H9 (cell line): ENCODE data around the gene SPATA16. TPM values are rescaled to one million over a fixed set of nuclear protein-coding genes. Genes with fewer than 3 reads are reported as not detected.

Experiments used
- DNase-seq: peaks from one replicate; pipeline ENCODE4 v3.0.0-alpha.2; 2017
- H2AFZ ChIP-seq: one replicate; pipeline ENCODE4 v1.6.1; 2013; ENCODE audit warnings: mild to moderate bottlenecking, low read length, control low read depth, moderate library complexity
- H2AK5ac ChIP-seq: 2 replicates; pipeline ENCODE4 v1.6.1; 2013; ENCODE audit warnings: low read length, control low read depth, mixed read lengths; ENCODE audit not compliant: insufficient read length
- H2BK120ac ChIP-seq: one replicate; pipeline ENCODE4 v1.6.1; 2013; ENCODE audit warnings: low read depth, mild to moderate bottlenecking, low read length, control low read depth, inconsistent platforms; ENCODE audit not compliant: poor library complexity, severe bottlenecking
- H2BK12ac ChIP-seq: 2 replicates; pipeline ENCODE4 v1.6.1; 2013; ENCODE audit warnings: low read length, control low read depth, mixed read lengths, low read depth; ENCODE audit not compliant: insufficient read length
- H2BK15ac ChIP-seq: 2 replicates; pipeline ENCODE4 v1.6.1; 2013; ENCODE audit warnings: low read depth, low read length, control low read depth
- H2BK20ac ChIP-seq: one replicate; pipeline ENCODE4 v1.6.1; 2013; ENCODE audit warnings: low read depth, mild to moderate bottlenecking, low read length, control low read depth, inconsistent platforms; ENCODE audit not compliant: poor library complexity, severe bottlenecking
- H2BK5ac ChIP-seq: 2 replicates; pipeline ENCODE4 v1.6.1; 2013; ENCODE audit warnings: low read length, control low read depth, mixed read lengths; ENCODE audit not compliant: insufficient read length
- H3K14ac ChIP-seq: 2 replicates; pipeline ENCODE4 v1.6.1; 2013; ENCODE audit warnings: low read length, control low read depth; ENCODE audit not compliant: insufficient read depth
- H3K18ac ChIP-seq: 2 replicates; pipeline ENCODE4 v1.6.1; 2013; ENCODE audit warnings: low read depth, mild to moderate bottlenecking, mixed read lengths, low read length, control low read depth; ENCODE audit not compliant: insufficient read length
- H3K23ac ChIP-seq: 2 replicates; pipeline ENCODE4 v1.6.1; 2013; ENCODE audit warnings: low read length, control low read depth, mixed read lengths, low read depth; ENCODE audit not compliant: insufficient read length
- H3K23me2 ChIP-seq: 2 replicates; pipeline ENCODE4 v1.6.1; 2013; ENCODE audit warnings: low read depth, mild to moderate bottlenecking, mixed read lengths, low read length, control low read depth; ENCODE audit not compliant: insufficient read length, poor library complexity, severe bottlenecking
- H3K27ac ChIP-seq: 2 replicates; pipeline ENCODE4 v1.5.1; 2013; ENCODE audit warnings: low read length, control low read depth, mixed read lengths, low read depth; ENCODE audit not compliant: insufficient read length
- H3K27me3 ChIP-seq: 2 replicates; pipeline ENCODE4 v1.6.1; 2013; ENCODE audit warnings: low read length, control low read depth, inconsistent platforms; ENCODE audit not compliant: insufficient read depth
- H3K4ac ChIP-seq: 2 replicates; pipeline ENCODE4 v1.6.1; 2013; ENCODE audit warnings: low read depth, mild to moderate bottlenecking, control low read depth, inconsistent platforms, low read length, moderate library complexity
- H3K4me1 ChIP-seq: 2 replicates; pipeline ENCODE4 v1.6.1; 2013; ENCODE audit warnings: low read length, control low read depth, inconsistent platforms; ENCODE audit not compliant: insufficient read depth
- H3K4me2 ChIP-seq: 2 replicates; pipeline ENCODE4 v1.6.1; 2013; ENCODE audit warnings: low read length, control low read depth, mixed read lengths; ENCODE audit not compliant: insufficient read length, insufficient read depth
- H3K56ac ChIP-seq: 2 replicates; pipeline ENCODE4 v1.6.1; 2013; ENCODE audit warnings: low read depth, mild to moderate bottlenecking, mixed read lengths, low read length, control low read depth; ENCODE audit not compliant: insufficient read length
- H3K79me1 ChIP-seq: 2 replicates; pipeline ENCODE4 v1.6.1; 2013; ENCODE audit warnings: low read depth, mild to moderate bottlenecking, moderate library complexity, low read length, control low read depth, inconsistent platforms; ENCODE audit not compliant: insufficient read depth, poor library complexity, severe bottlenecking
- H3K79me2 ChIP-seq: 2 replicates; pipeline ENCODE4 v1.6.1; 2013; ENCODE audit warnings: low read length, control low read depth, inconsistent platforms; ENCODE audit not compliant: insufficient read depth
- H3K9ac ChIP-seq: 2 replicates; pipeline ENCODE4 v1.6.1; 2013; ENCODE audit warnings: low read length, control low read depth, mixed read lengths; ENCODE audit not compliant: insufficient read length; ENCODE audit errors: extremely low read depth
- H3K9me3 ChIP-seq: one replicate; pipeline ENCODE4 v1.6.1; 2013; ENCODE audit warnings: low read depth, low read length, inconsistent platforms; ENCODE audit not compliant: control insufficient read depth
- H3T11ph ChIP-seq: one replicate; pipeline ENCODE4 v1.6.1; 2013; ENCODE audit warnings: mild to moderate bottlenecking, low read length, control low read depth, inconsistent platforms
- H4K20me1 ChIP-seq: one replicate; pipeline ENCODE4 v1.6.1; 2013; ENCODE audit not compliant: control insufficient read depth, insufficient read length, insufficient read depth
- H4K5ac ChIP-seq: 2 replicates; pipeline ENCODE4 v1.6.1; 2013; ENCODE audit warnings: low read depth, mild to moderate bottlenecking, mixed read lengths, low read length, control low read depth; ENCODE audit not compliant: insufficient read length
- H4K8ac ChIP-seq: replicated peaks from 2 replicates; pipeline ENCODE4 v1.6.1; 2013; ENCODE audit warnings: low read length, control low read depth, mixed read lengths, low read depth; ENCODE audit not compliant: insufficient read length
- H4K91ac ChIP-seq: 2 replicates; pipeline ENCODE4 v1.6.1; 2013; ENCODE audit warnings: low read depth, mild to moderate bottlenecking, moderate library complexity, mixed read lengths, low read length, control low read depth; ENCODE audit not compliant: insufficient read length
- H3K27ac Mint-ChIP-seq, 3 experiments: 2 replicates in 2 of 3; 3 replicates in 1 of 3; pipeline ENCODE4 v1.8.0; 2020 to 2021; ENCODE audit warnings: mixed read lengths in 3 of 3, mild to moderate bottlenecking in 1 of 3, moderate library complexity in 1 of 3
- H3K27me3 Mint-ChIP-seq: 2 replicates; pipeline ENCODE4 v1.8.0; 2021; ENCODE audit warnings: low read depth, mild to moderate bottlenecking, moderate library complexity, mixed read lengths
- H3K36me3 Mint-ChIP-seq, 3 experiments: 2 replicates in 2 of 3; 3 replicates in 1 of 3; pipeline ENCODE4 v1.8.0; 2020 to 2021; ENCODE audit warnings: low read depth in 3 of 3, mixed read lengths in 3 of 3; ENCODE audit not compliant: insufficient read depth in 1 of 3
- H3K4me1 Mint-ChIP-seq, 2 experiments: 2 replicates each; pipeline ENCODE4 v1.8.0; 2020; ENCODE audit warnings: mixed read lengths in 2 of 2
- H3K4me3 Mint-ChIP-seq, 2 experiments: 2 replicates in 1 of 2; 3 replicates in 1 of 2; pipeline ENCODE4 v1.8.0; 2020 to 2021; ENCODE audit warnings: mild to moderate bottlenecking in 2 of 2, mixed read lengths in 2 of 2, moderate library complexity in 1 of 2
- H3K9me3 Mint-ChIP-seq, 2 experiments: 2 replicates in 1 of 2; 3 replicates in 1 of 2; pipeline ENCODE4 v1.8.0; 2020; ENCODE audit warnings: mild to moderate bottlenecking in 2 of 2, mixed read lengths in 2 of 2, moderate library complexity in 1 of 2
- CTCF ChIP-seq: fragments of 200-600 bp; sonication (generic); conservative IDR thresholded peaks from 3 replicates; pipeline ENCODE4 v1.8.0; 2021; ENCODE audit warnings: antibody characterized with exemption, mild to moderate bottlenecking
- WGBS: extraction: QIAGEN DNeasy Blood & Tissue Kit; methylation state at CpG from one replicate; pipeline ENCODE4 v1.1.7; 2013; ENCODE audit warnings: missing lambda C conversion rate, low lambda C conversion rate, mixed read lengths; ENCODE audit not compliant: insufficient read length; ENCODE audit errors: extremely low coverage; 5-methylcytosine and 5-hydroxymethylcytosine counted together
- total RNA-seq: library from RNA; stranded (reverse); gene quantifications from 2 replicates; pipeline ENCODE4 v1.2.1, GENCODE V29; 2021

SPATA16 gene
- total RNA-seq, 1 experiment from 2014 or later = not detected

DNA sequence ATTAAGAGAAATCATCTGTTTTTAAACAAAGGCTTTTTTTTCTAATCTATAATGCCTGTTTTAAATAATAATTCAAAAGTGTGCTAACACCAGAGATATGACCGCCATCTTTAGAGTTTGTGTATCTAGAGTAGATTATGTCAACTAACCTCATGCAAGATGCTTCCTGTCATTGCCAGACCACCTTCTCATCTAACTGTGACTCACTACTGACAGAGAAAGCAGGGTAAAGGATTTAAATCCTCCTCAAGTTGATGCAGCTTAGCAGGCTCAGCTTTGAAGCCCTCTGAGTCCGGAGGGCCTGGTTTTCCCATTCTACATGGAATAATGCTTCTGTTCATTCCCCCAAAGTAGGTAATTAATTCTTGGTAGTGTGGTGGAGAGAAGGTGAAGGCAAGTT, 282.0 kb downstream of the SPATA16 start:
- Histone ChIP-seq H4K8ac (no peak overlapping the region), H2BK120ac (no peak overlapping the region), H2BK20ac (no peak overlapping the region), H3K18ac (no peak overlapping the region), H3K27me3 (no peaks in the 10 kb centered on the region; the same call in 1 of the 2 replicates), H3K23me2 (no peaks in the 10 kb centered on the region), H2BK15ac (no peak overlapping the region), H3K79me1 (no peaks in the 10 kb centered on the region), H3K23ac (no peak overlapping the region), H2BK5ac (no peak overlapping the region), H2AFZ (no peak overlapping the region), H3T11ph (no peak overlapping the region), H4K91ac (no peak overlapping the region), H3K79me2 (no peaks in the 10 kb centered on the region), H3K14ac (no peak overlapping the region), H3K9me3 (no peaks in the 10 kb centered on the region), H3K4me2 (no peak overlapping the region), H2AK5ac (no peak overlapping the region), H4K20me1 (no peaks in the 10 kb centered on the region), H3K4ac (no peak overlapping the region), H3K9ac (no peak overlapping the region), H3K56ac (no peak overlapping the region), H3K4me1 (peaks cover 8% of the 10 kb centered on the region; the same call in 1 of the 2 replicates), H2BK12ac (no peak overlapping the region), H4K5ac (no peak overlapping the region), H3K27ac (no peak overlapping the region)
- no peak for DNase-seq
- H3K4me1 Mint-ChIP-seq = peaks cover 22 to 26% of the 10 kb centered on the region in 2 experiments
- no peak overlapping the region; a peak in 1 of 5 replicates for H3K4me3 Mint-ChIP-seq
- peaks cover 16% of the 10 kb centered on the region for H3K27me3 Mint-ChIP-seq
- no CpG with 5 or more reads among the region's 2 CpGs for WGBS
- no peak for TF ChIP-seq CTCF
- H3K27ac Mint-ChIP-seq = no peak overlapping the region
- H3K36me3 Mint-ChIP-seq = peaks cover 0 to 8% (median 2%) of the 10 kb centered on the region in 3 experiments; a peak in 4 of 7 replicates
- H3K9me3 Mint-ChIP-seq = peaks cover 5 to 7% of the 10 kb centered on the region in 2 experiments; a peak in 4 of 5 replicates
